ENCODE measurements around the gene AURKAIP1. TPM values are rescaled to one million over a fixed set of nuclear protein-coding genes. Genes with fewer than 3 reads are reported as not detected.

The AURKAIP1 gene
- total RNA-seq, 2 donors from 2014 or later: 159 to 162 TPM

- H3K4me3 ChIP-seq (ENCODE audit: low read length): no peak overlapping the region
- no peaks in the 10 kb centered on the region for H3K27me3 ChIP-seq (ENCODE audit: control insufficient read depth, insufficient read depth, low read length, poor library complexity, severe bottlenecking)
- WGBS, 2 experiments (ENCODE audit: insufficient coverage in 1 of 2, insufficient read length in 1 of 2): 96 to 98% methylated on average over 24 to 32 of the region's 32 CpGs
- no peaks in the 10 kb centered on the region for H3K9me3 ChIP-seq (ENCODE audit: control insufficient read depth, low read length)
- no peaks in the 10 kb centered on the region for H3K9me3 Mint-ChIP-seq
- H3K27ac ChIP-seq (ENCODE audit: low read depth, low read length): no peak overlapping the region
- H3K36me3 ChIP-seq (ENCODE audit: control insufficient read depth, insufficient read depth, low read length): peaks cover 19% of the 10 kb centered on the region
- H3K36me3 Mint-ChIP-seq (ENCODE audit: low read depth): peaks cover 24% of the 10 kb centered on the region
- H3K27ac Mint-ChIP-seq: no peak overlapping the region
- no peak overlapping the region for H3K9ac ChIP-seq (ENCODE audit: extremely low read depth, low read length, poor library complexity, severe bottlenecking)
- no peaks in the 10 kb centered on the region for H3K27me3 Mint-ChIP-seq (ENCODE audit: insufficient read depth)
- no peaks in the 10 kb centered on the region for H3K4me1 Mint-ChIP-seq
- H3K4me1 ChIP-seq (ENCODE audit: control insufficient read depth, insufficient read depth, low read length): no peaks in the 10 kb centered on the region
- no peak overlapping the region for H3K4me3 Mint-ChIP-seq
- no peak for DNase-seq
- TF ChIP-seq CTCF (conservative IDR thresholded peaks at IDR 0.05): no peak
Observed at GRCh38 chr1:1336931-1337792, 37.8 kb downstream of the AURKAIP1 start.

- Mint-ChIP-seq H3K4me3 (no peak overlapping the region), H3K4me1 (no peaks in the 10 kb centered on the region), H3K36me3 (ENCODE audit: low read depth) (peaks cover 24% of the 10 kb centered on the region), H3K9me3 (no peaks in the 10 kb centered on the region), H3K27me3 (ENCODE audit: insufficient read depth) (no peaks in the 10 kb centered on the region), H3K27ac (no peak overlapping the region)
- Histone ChIP-seq H3K27me3 (ENCODE audit: control insufficient read depth, insufficient read depth, low read length, poor library complexity, severe bottlenecking) (no peaks in the 10 kb centered on the region), H3K4me1 (ENCODE audit: control insufficient read depth, insufficient read depth, low read length) (no peaks in the 10 kb centered on the region), H3K9ac (ENCODE audit: extremely low read depth, low read length, poor library complexity, severe bottlenecking) (no peak overlapping the region), H3K4me3 (ENCODE audit: low read length) (no peak overlapping the region), H3K27ac (ENCODE audit: low read depth, low read length) (no peak overlapping the region), H3K36me3 (ENCODE audit: control insufficient read depth, insufficient read depth, low read length) (peaks cover 18% of the 10 kb centered on the region), H3K9me3 (ENCODE audit: control insufficient read depth, low read length) (no peaks in the 10 kb centered on the region)
- no peak for TF ChIP-seq CTCF (conservative IDR thresholded peaks at IDR 0.05)
- WGBS, 2 experiments (ENCODE audit: insufficient coverage in 1 of 2, insufficient read length in 1 of 2): 95 to 97% methylated on average over 4 to 26 of the region's 26 CpGs
- no peak for DNase-seq
Observed at GRCh38 chr1:1336446-1336845, 38.6 kb downstream of the AURKAIP1 start.

GRCh38 chr1:1335792-1336248 is 39.2 kb downstream of the AURKAIP1 start:
- Histone ChIP-seq H3K36me3 (ENCODE audit: control insufficient read depth, insufficient read depth, low read length) (peaks cover 12% of the 10 kb centered on the region), H3K27ac (ENCODE audit: low read depth, low read length) (no peak overlapping the region), H3K9ac (ENCODE audit: extremely low read depth, low read length, poor library complexity, severe bottlenecking) (no peak overlapping the region), H3K9me3 (ENCODE audit: control insufficient read depth, low read length) (no peaks in the 10 kb centered on the region), H3K4me1 (ENCODE audit: control insufficient read depth, insufficient read depth, low read length) (no peaks in the 10 kb centered on the region), H3K27me3 (ENCODE audit: control insufficient read depth, insufficient read depth, low read length, poor library complexity, severe bottlenecking) (no peaks in the 10 kb centered on the region), H3K4me3 (ENCODE audit: low read length) (no peak overlapping the region)
- no peak overlapping the region for H3K4me3 Mint-ChIP-seq
- no peaks in the 10 kb centered on the region for H3K27me3 Mint-ChIP-seq (ENCODE audit: insufficient read depth)
- no peak for DNase-seq
- no peak for TF ChIP-seq CTCF (conservative IDR thresholded peaks at IDR 0.05)
- no peaks in the 10 kb centered on the region for H3K9me3 Mint-ChIP-seq
- no peaks in the 10 kb centered on the region for H3K4me1 Mint-ChIP-seq
- H3K27ac Mint-ChIP-seq: no peak overlapping the region
- WGBS, 2 experiments (ENCODE audit: insufficient coverage in 1 of 2, insufficient read length in 1 of 2): 95 to 96% methylated on average over 10 to 21 of the region's 21 CpGs
- peaks cover 18% of the 10 kb centered on the region for H3K36me3 Mint-ChIP-seq (ENCODE audit: low read depth)
